GM18861 (cell line): ENCODE results near the gene ITPKC.

Source experiments
- ATAC-seq: cut with Tn5 transposase; IDR thresholded peaks from one replicate; pipeline ENCODE4 v1.9.1; 2021; ENCODE audit not compliant: unreplicated experiment

ITPKC gene

GRCh38 chr19:40739030-40739839 lies 22.3 kb downstream of the ITPKC start:
- no peak for ATAC-seq

- ATAC-seq: no peak
These were observed 23.2 kb downstream of the ITPKC start for GRCh38 chr19:40739871-40740703.

- no peak for ATAC-seq
These were observed 23.8 kb downstream of the ITPKC start for GRCh38 chr19:40740747-40741146.

GRCh38 chr19:40741527-40742390 lies 24.8 kb downstream of the ITPKC start:
- no peak for ATAC-seq

- no peak for ATAC-seq
These were observed 25.6 kb downstream of the ITPKC start for GRCh38 chr19:40742477-40742876.

- ATAC-seq: no peak
These were observed 26.0 kb downstream of the ITPKC start for GRCh38 chr19:40742886-40743285.

GRCh38 chr19:40743926-40744325 lies 27.0 kb downstream of the ITPKC start:
- ATAC-seq: no peak

GRCh38 chr19:40744554-40745401 lies 27.9 kb downstream of the ITPKC start:
- ATAC-seq: no peak

GRCh38 chr19:40745402-40745780 lies 28.5 kb downstream of the ITPKC start:
- no peak for ATAC-seq

- ATAC-seq: no peak
These were observed 30.6 kb downstream of the ITPKC start for GRCh38 chr19:40747536-40747935.

GRCh38 chr19:40750058-40750873 lies 33.4 kb downstream of the ITPKC start, which contains the start of gene ACTMAP:
Gene ACTMAP (minus strand): TSS chr19:40750477. CDS start chr19:40749803, 674 bp downstream.
- ATAC-seq: peak; percentile 81

GRCh38 chr19:40750874-40751537 lies 34.1 kb downstream of the ITPKC start, which contains the start of gene SNRPA:
Gene SNRPA (plus strand): TSS chr19:40751203. CDS start chr19:40751409, 206 bp downstream.
- ATAC-seq: peak; percentile 37

- ATAC-seq: no peak
These were observed 35.4 kb downstream of the ITPKC start for GRCh38 chr19:40752257-40752781.

- no peak for ATAC-seq
These were observed 37.8 kb downstream of the ITPKC start for GRCh38 chr19:40754611-40755247.

- no peak for ATAC-seq
These were observed 38.3 kb downstream of the ITPKC start for GRCh38 chr19:40755248-40755624.

GRCh38 chr19:40755791-40756190 lies 38.9 kb downstream of the ITPKC start:
- no peak for ATAC-seq

- ATAC-seq: no peak
These were observed 39.7 kb downstream of the ITPKC start for GRCh38 chr19:40756502-40757110.

- no peak for ATAC-seq
These were observed 41.6 kb downstream of the ITPKC start for GRCh38 chr19:40758491-40758890.
